Stimulated activated CD4-positive, alpha-beta T cell treated with anti-CD3 and anti-CD28 coated beads, TNF-alpha, amount 100 ng/mL, for 1 hour (primary cell): Measurements from ENCODE around the gene LRCH1.

Source experiments
- DNase-seq, 3 donors: peaks; one replicate each; pipeline ENCODE4 v3.0.0-alpha.2; 2020; ENCODE audit warnings: low read depth in 3 of 3, low spot score in 1 of 3

LRCH1 gene

DNA sequence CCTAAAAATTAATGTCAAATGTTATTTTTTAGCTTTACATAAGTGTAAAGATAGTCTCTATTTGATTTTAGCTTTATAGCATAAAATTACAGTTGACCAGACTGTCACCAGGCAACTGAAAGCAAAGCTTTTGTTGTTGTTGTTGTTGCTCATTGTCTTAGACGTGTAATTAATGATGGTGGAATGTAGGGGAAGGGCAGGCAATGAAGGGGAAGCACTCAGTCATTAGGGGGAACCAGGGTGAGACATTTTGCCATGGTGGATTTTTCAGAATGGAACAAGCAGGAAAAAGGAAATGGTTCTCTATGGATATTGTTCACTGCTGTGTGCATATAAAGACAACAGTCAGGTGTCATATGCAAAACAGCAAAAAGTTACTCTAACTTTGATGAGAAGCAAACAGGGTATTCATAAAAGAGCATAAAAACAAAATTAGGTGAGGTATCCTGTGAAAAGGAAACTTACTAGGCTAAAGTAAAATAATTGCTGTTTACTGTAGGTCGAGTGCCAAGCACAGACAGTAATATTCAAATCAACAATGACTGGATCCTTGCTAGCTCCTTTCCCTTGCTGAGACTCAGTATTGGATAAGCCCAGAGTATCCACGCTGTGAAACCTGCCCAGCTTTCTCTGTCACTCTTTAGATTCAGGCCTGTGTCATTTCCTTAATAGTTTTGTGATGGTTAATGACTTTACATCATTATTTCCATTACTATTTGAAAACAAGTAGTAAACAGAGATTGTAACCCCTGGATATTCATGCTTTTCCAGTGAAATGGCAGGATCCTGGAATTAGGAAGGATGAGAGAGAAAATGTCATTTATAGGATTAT lies 110.5 kb downstream of the LRCH1 start:
- DNase-seq: no peak

DNA sequence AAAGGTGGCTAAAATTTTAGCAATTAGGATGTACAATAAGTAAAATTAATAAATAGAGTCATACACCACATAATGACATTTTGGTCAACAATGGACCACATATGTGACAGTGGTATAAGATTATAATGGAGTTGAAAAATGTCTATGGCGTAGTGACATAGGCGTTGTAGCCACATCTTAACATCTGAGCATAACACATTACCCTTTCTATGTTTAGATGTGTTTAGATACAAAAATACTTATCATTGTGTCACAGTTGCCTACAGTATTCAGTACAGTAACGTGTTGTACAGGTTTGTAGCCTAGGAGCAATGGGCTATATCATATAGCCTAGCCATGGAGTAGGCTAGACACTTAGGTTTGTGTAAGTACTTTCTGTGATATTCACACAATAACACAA lies 111.2 kb downstream of the LRCH1 start:
- DNase-seq: no peak

DNA sequence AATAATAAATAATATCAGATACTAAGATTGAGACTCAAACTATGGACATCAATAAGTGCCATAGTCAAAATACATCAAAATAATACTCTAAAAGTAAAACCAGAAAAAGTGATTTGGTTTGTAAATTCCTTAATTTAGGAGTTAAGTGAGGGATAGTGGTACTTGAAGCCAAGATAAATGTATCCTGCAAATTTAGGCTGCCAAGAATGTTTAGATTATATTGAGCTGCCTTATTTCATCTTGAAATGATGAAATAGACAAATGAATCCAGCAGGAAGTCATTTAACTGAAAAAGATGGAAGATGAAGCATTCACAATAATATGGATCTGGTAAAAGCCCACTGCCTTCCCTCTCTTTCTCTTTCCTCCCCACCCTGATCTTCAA lies 112.3 kb downstream of the LRCH1 start:
- no peak for DNase-seq

- no peak for DNase-seq
Measured at GRCh38 chr13:46665633-46666482, 112.9 kb downstream of the LRCH1 start.

GRCh38 chr13:46666727-46667456 lies 113.9 kb downstream of the LRCH1 start:
- DNase-seq: no peak

- DNase-seq: no peak
Measured at GRCh38 chr13:46667687-46668281, 114.8 kb downstream of the LRCH1 start.

GRCh38 chr13:46668302-46668720 lies 115.3 kb downstream of the LRCH1 start:
- DNase-seq: no peak

GRCh38 chr13:46668931-46669525 lies 116.1 kb downstream of the LRCH1 start:
- no peak for DNase-seq

GRCh38 chr13:46672338-46673090 lies 119.5 kb downstream of the LRCH1 start:
- DNase-seq: no peak

DNA sequence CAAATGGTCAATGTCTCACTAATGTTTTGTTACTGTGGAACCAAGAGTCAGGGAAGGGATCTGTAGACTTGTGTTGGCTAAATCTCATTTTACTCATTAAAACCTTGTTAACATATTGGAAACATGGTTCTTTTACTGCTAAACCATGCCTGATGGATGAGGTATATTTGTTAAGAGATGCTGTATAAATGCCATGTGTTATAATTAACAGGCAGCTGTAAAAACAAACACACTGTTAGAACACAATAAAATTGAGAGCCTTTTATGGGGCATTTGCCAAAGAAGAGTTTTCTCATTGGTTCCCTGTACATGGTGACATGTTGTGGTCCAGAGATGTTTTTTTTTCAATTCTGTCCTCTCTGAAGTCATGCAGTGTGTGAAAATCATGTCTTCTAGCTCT lies 122.0 kb downstream of the LRCH1 start:
- no peak for DNase-seq

DNA sequence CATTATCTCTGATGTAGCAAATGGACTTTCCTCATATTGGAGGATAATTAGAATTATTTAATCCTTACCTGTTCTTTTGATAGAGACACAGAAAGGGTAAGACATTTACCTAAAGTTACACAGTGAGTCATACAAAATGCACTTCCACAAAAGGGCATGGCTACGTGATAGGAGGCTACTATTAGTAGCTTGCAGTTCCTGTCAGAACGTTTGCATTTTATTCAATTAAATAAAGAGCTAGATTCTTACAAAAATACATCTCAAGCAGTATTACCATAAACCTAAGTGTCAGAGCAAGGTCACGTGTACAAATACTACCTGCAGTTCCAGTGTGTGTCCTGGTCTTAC lies 123.4 kb downstream of the LRCH1 start:
- DNase-seq: no peak

- DNase-seq: no peak
Measured at GRCh38 chr13:46679369-46680120, 126.6 kb downstream of the LRCH1 start.

- no peak for DNase-seq
Measured at GRCh38 chr13:46682015-46682414, 129.0 kb downstream of the LRCH1 start.

DNA sequence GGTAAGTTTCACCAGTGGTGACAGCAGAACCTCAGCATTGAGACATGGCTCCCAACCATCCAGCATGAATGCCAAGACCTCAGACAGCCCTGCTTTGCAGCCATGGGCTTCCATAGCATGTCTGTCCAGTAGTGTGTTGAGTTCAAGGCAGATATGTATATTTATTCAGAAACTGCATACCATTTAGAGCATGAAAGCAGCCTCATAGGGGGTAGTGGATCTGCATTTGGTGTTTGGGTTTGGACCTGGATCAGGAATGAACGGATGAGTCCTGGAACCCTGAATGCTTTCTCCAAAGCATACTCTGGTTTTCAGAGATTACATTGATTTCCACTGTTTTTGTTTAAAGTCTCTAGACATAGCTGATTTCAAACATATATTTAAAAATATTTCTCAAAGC lies 129.7 kb downstream of the LRCH1 start:
- no peak for DNase-seq

DNA sequence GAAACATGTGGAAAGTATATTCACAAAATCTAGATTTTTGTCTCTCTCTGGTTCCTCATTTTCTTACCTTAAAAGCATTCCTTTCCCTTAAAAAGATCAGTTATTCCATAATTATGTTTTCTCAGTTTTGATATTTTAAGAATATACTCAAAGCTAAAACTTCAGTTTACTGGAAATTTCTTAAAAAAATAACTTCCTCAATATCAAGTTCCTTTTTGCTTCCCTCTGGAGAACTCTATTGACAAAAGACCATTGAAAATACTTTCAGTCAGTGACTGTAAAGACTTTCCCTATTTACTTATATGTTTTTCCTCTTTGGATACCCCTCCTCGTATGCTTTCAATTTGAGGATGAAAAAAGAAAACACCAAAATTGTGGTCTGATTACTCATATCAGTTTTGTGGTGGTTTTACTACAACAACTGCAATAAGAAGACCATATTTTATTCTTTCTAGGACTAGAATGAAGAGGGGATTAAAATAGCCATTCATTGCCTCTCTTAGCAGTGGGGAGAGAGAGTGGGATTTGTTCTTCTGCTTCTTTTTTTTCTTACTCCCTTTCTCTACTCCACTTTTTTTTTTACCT lies 130.8 kb downstream of the LRCH1 start:
- no peak for DNase-seq

GRCh38 chr13:46684287-46685001 lies 131.5 kb downstream of the LRCH1 start:
- no peak for DNase-seq

DNA sequence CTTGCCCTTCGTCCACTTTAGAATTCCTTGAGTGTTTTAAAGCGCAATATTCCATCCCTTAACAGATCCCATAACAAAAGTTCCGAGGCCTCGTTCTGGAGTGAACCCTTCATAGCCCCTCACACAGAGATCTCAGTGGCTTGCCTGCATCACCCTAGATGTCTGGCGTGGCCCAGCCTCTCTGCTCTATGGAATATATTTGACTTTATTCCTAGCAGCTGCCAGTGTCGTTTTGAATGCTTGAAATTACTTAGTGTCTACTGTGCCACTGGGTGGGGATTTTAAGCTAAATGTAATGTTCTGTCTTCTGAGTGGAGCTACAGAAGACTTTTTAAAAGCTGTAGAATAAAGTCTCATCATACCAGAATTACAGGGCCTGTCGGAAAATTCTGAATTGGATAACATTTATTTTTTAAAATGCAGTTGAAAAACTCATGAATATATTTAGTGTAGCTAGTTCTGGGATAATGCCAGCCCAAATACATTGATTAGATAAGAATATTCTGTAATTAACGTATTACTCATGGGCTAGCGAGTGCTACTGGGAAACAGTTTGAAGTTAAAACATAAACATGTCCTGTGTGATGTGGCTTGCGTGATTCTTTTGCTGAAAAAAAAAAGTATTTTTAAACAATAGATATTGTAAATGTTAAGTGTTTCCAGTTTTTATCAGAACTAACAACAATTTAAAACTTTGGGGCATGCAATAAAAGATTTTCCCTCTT lies 132.2 kb downstream of the LRCH1 start:
- no peak for DNase-seq

DNA sequence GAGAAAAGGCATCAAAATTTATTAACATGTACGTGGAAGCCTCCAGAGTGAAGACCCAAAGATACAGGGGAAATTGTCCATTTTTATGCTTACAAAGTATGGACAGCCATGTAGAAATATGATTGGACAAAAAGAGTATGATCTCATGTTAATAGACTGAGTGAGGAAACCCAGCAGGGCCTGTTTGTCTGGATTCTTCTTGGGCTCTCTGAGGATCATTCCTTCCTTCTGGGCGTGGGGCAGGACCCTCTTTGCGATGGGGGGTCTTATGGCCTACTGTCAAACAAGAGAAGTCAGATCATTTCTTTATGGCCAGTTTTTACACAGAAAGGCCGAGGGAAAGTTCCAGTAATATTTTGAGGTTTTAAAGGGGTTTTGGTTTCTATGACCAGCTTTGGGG lies 133.2 kb downstream of the LRCH1 start:
- DNase-seq: no peak
